Measurements from ENCODE around the gene SLFN12L. TPM values are rescaled to one million over a fixed set of nuclear protein-coding genes. Genes with fewer than 3 reads are reported as not detected.
"Not testable (repeated sequence)": the region's sequence is repeated elsewhere in the genome, so short reads cannot be mapped to it uniquely, and the experiment has no call there.

Gene SLFN12L
- total and polyA plus RNA-seq, 10 of the 15 experiments (the other 5 are each of a cell fraction or from before 2014, with no cell fraction given), result 1.0 to 21.3 (median 9.4) TPM

GRCh38 chr17:35460354-35460851, 77.1 kb downstream of the SLFN12L start:
- Histone ChIP-seq H4K20me1 (ENCODE audit: control insufficient read depth, insufficient read depth) (no peaks in the 10 kb centered on the region), H3K27me3 (replicated peaks in 1 of 2; ENCODE audit: control insufficient read depth in 2 of 2, insufficient read depth in 2 of 2, low read length in 1 of 2) (no peaks in the 10 kb centered on the region), H2AFZ (ENCODE audit: control insufficient read depth, low read depth, low read length) (peak overlapping the region; percentile 89), H3K9ac (ENCODE audit: control insufficient read depth, insufficient read depth, low read length) (no peak overlapping the region; the same call in 1 of the 2 replicates), H3K4me2 (ENCODE audit: control insufficient read depth, insufficient read depth) (peak overlapping the region; percentile 83), H3K4me3 (peak overlapping the region; percentile 54; the same call in 1 of the 2 replicates), H3K79me2 (ENCODE audit: control insufficient read depth, insufficient read depth, low read length) (no peaks in the 10 kb centered on the region), H3K4me1 (ENCODE audit: control insufficient read depth, insufficient read depth, low read length) (no peaks in the 10 kb centered on the region), H3K9me3 (replicated peaks; ENCODE audit: control insufficient read depth, insufficient read depth, low read length) (no peaks in the 10 kb centered on the region), H3K36me3 (ENCODE audit: control insufficient read depth in 2 of 2, insufficient read depth in 2 of 2, low read length in 1 of 2) (no peaks in the 10 kb centered on the region; a peak in 1 of 4 replicates), H3K27ac (ENCODE audit: control insufficient read depth, insufficient read depth) (peak overlapping the region; percentile 24; the same call in 1 of the 2 replicates)
- SMC1A ChIA-PET (ENCODE audit: uncharacterized antibody, unreplicated experiment), result interaction anchor here (1.5 to 2.0 kb wide), 3 partner anchors 12 to 39 kb away, joined by 3 to 6 read pairs (median 4); partner anchors contain the start of gene SLFN13
- RAD21 ChIA-PET (ENCODE audit: unreplicated experiment), result no interaction called here
- intact Hi-C loops (cut with micrococcal nuclease; ENCODE audit: unreplicated experiment) (no loop called here), in situ Hi-C loops (cut with MboI) (no loop called here)
- FAIRE-seq (no peak), DNase-seq (ENCODE audit: low read depth, low spot score) (peak; percentile 39), ATAC-seq (peak; percentile 98)
- WGBS (ENCODE audit: insufficient coverage, insufficient replicate concordance, low lambda C conversion rate, missing lambda C conversion rate), result 1% methylated on average over 37 of the region's 44 CpGs
- POLR2A ChIA-PET, result interaction anchor here (2.1 kb wide), 1 partner anchor 12 kb away, joined by 7 read pairs; the partner anchor contains the start of gene SLFN13
- no TSS peak for BruUV-seq (replicated peaks)
- CTCF ChIA-PET, result interaction anchor here (0.6 kb wide), 1 partner anchor 74 kb away, joined by 3 read pairs; no protein-coding TSS in a partner anchor
- TF ChIP-seq TCF3 (IDR thresholded peaks at IDR 0.05; ENCODE audit: borderline replicate concordance, insufficient read depth, low read depth, low read length) (peak; percentile 66; the same call in 1 of the 2 replicates), CREM (IDR thresholded peaks at IDR 0.05; ENCODE audit: low read depth) (peak; percentile 36; the same call in 1 of the 2 replicates), CREB1 (IDR thresholded peaks at IDR 0.05; ENCODE audit: low read depth) (peak; percentile 43; the same call in 1 of the 2 replicates), POLR2A (IDR thresholded peaks at IDR 0.05; ENCODE audit: low read depth, low read length) (peak; percentile 64), EGR1 (IDR thresholded peaks at IDR 0.05; ENCODE audit: borderline replicate concordance in 1 of 2, low read depth in 2 of 2, low read length in 2 of 2) (peak in 1 of 2 experiments; percentile 59; a peak in 1 of 3 replicates), NR2F1 (conservative IDR thresholded peaks at IDR 0.05) (0 out of 2 replicates have a peak, but pooled peaks have one; percentile 21), NBN (IDR thresholded peaks at IDR 0.05) (no peak), RELA (IDR thresholded peaks at IDR 0.05; ENCODE audit: borderline replicate concordance, partially characterized antibody) (no peak), EED (IDR thresholded peaks at IDR 0.05; ENCODE audit: low read depth) (no peak)
- TF ChIP-seq, protein P1, sequence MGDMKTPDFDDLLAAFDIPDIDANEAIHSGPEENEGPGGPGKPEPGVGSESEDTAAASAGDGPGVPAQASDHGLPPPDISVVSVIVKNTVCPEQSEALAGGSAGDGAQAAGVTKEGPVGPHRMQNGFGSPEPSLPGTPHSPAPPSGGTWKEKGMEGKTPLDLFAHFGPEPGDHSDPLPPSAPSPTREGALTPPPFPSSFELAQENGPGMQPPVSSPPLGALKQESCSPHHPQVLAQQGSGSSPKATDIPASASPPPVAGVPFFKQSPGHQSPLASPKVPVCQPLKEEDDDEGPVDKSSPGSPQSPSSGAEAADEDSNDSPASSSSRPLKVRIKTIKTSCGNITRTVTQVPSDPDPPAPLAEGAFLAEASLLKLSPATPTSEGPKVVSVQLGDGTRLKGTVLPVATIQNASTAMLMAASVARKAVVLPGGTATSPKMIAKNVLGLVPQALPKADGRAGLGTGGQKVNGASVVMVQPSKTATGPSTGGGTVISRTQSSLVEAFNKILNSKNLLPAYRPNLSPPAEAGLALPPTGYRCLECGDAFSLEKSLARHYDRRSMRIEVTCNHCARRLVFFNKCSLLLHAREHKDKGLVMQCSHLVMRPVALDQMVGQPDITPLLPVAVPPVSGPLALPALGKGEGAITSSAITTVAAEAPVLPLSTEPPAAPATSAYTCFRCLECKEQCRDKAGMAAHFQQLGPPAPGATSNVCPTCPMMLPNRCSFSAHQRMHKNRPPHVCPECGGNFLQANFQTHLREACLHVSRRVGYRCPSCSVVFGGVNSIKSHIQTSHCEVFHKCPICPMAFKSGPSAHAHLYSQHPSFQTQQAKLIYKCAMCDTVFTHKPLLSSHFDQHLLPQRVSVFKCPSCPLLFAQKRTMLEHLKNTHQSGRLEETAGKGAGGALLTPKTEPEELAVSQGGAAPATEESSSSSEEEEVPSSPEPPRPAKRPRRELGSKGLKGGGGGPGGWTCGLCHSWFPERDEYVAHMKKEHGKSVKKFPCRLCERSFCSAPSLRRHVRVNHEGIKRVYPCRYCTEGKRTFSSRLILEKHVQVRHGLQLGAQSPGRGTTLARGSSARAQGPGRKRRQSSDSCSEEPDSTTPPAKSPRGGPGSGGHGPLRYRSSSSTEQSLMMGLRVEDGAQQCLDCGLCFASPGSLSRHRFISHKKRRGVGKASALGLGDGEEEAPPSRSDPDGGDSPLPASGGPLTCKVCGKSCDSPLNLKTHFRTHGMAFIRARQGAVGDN (IDR thresholded peaks at IDR 0.05), result peak; percentile 45; the same call in 1 of the 2 replicates

DNA sequence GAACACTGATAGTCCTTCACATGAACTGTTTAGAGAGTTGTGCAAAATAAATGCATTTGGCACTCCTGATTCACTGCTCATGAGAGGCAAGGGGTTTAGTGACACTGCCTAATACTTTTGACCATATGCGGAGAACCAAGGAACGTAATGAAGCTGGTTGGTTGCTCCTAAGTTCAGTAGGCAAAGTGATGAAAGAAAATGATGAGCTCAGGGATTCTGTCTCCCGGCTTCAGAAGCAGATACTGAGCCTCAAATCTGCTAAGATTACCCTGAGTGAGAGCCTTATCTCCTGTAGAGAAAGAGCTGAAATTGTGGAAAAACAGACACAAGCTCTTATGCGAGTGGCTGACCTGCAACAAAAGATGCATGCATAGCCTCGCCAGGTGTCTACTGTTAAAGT, 83.4 kb downstream of the SLFN12L start:
- H3K4me1 ChIP-seq (ENCODE audit: control insufficient read depth, insufficient read depth, low read length); H3K36me3 ChIP-seq (ENCODE audit: control insufficient read depth in 2 of 2, insufficient read depth in 2 of 2, low read length in 1 of 2); BruUV-seq (replicated peaks); intact Hi-C loops (cut with micrococcal nuclease; ENCODE audit: unreplicated experiment); H3K9ac ChIP-seq (ENCODE audit: control insufficient read depth, insufficient read depth, low read length); H3K27me3 ChIP-seq (replicated peaks in 1 of 2; ENCODE audit: control insufficient read depth in 2 of 2, insufficient read depth in 2 of 2, low read length in 1 of 2); H3K9me3 ChIP-seq (replicated peaks; ENCODE audit: control insufficient read depth, insufficient read depth, low read length); H3K27ac ChIP-seq (ENCODE audit: control insufficient read depth, insufficient read depth); ATAC-seq; RAD21 ChIA-PET (ENCODE audit: unreplicated experiment); H3K4me3 ChIP-seq; H4K20me1 ChIP-seq (ENCODE audit: control insufficient read depth, insufficient read depth); H2AFZ ChIP-seq (ENCODE audit: control insufficient read depth, low read depth, low read length); H3K4me2 ChIP-seq (ENCODE audit: control insufficient read depth, insufficient read depth); in situ Hi-C loops (cut with MboI); H3K79me2 ChIP-seq (ENCODE audit: control insufficient read depth, insufficient read depth, low read length); FAIRE-seq; DNase-seq (ENCODE audit: low read depth, low spot score): not testable (repeated sequence)
- WGBS (ENCODE audit: insufficient coverage, insufficient replicate concordance, low lambda C conversion rate, missing lambda C conversion rate), result 84% methylated on average over 5 of the region's 5 CpGs
- POLR2A ChIA-PET, result interaction anchor here (0.6 kb wide), 1 partner anchor 85 kb away, joined by 3 read pairs; no protein-coding TSS in a partner anchor
- SMC1A ChIA-PET (ENCODE audit: uncharacterized antibody, unreplicated experiment), result interaction anchor here (0.8 kb wide), 1 partner anchor 14 kb away, joined by 3 read pairs; no protein-coding TSS in a partner anchor
- CTCF ChIA-PET, result interaction anchor here (0.9 kb wide), 1 partner anchor 141 kb away, joined by 3 read pairs; no protein-coding TSS in a partner anchor

Measured in GM12878 (cell line).